HG02852 (cell line): ENCODE results near the gene C21orf58.

Experiments used
- ATAC-seq: cut with Tn5 transposase; IDR thresholded peaks from one replicate; pipeline ENCODE4 v1.9.1; 2021; ENCODE audit warnings: mild to moderate bottlenecking, moderate library complexity; ENCODE audit not compliant: unreplicated experiment

The C21orf58 gene

DNA sequence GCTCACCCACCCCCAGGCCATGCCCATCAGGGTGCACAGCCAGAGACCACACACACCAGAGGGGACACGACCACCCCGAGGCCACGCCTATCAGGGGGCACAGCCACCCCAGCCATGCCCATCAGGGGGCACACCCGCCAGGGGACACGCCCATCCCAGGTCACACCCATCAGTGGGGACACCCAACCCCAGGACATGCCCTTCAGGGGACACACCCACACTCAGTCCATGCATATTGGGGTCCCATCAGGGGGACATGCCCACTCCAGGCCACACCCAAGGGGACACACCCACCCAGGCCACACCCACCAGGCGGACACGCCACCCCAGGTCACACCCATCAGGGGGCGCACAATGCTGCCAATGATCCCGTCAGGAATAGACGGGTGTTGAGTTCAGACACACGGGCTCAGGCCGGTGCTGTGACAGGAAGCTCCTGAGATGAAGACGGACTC, 59.0 kb downstream of the C21orf58 start:
- ATAC-seq = no peak

DNA sequence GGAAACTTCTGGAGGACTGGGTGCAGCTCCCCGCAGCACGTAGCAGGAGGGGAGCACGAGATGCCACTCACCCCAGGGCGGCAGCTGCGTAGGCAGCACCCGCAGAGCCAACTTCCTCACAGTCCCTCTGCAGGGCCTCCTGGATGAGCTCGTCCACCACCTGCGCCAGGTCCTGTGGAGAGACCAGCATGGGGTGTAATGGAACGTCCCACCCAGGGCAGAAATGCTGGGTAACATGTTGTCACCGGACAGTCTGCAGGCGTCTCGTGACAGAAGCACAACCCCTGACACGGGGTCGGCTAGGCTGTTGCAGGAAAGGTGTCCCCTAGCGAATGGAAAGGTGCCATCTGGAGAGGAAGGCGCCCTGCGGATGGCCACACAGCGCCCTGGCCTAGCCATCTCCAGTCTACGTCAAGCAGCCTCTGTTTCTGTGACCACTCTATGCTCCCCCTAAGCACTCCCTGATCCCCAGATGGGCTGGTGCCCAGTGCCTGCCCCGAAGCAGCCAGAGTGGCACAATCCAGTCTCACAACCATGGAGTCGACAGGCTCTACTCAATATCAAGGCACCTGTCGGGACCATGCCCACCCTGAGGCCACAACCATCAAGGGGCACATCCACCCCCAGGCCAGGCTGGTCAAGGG, 59.5 kb downstream of the C21orf58 start:
- no peak for ATAC-seq

DNA sequence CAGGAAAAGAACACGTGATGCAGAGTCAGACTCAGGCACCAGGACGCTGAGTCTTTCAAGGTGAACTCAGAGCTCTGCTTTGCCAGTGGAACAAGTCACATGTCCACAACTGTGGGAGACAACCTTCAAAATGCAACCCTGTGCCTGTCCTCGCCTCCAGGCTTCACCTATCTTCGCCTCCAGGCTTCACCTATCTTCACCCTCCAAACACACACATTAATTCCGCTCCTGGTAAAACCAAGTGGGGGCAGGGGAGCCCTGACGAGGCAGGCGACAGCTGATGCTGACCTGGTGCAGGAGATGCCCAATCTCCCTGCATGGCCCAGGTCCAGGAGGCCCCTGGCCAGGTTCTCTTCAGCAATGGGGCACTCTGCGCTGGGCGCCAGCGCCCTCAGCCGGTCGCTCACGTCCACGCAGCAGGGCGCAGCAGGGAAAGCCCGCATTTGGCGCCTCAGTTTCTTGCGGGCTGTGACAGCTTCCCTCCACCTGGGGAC, 67.1 kb downstream of the C21orf58 start:
- ATAC-seq = no peak

DNA sequence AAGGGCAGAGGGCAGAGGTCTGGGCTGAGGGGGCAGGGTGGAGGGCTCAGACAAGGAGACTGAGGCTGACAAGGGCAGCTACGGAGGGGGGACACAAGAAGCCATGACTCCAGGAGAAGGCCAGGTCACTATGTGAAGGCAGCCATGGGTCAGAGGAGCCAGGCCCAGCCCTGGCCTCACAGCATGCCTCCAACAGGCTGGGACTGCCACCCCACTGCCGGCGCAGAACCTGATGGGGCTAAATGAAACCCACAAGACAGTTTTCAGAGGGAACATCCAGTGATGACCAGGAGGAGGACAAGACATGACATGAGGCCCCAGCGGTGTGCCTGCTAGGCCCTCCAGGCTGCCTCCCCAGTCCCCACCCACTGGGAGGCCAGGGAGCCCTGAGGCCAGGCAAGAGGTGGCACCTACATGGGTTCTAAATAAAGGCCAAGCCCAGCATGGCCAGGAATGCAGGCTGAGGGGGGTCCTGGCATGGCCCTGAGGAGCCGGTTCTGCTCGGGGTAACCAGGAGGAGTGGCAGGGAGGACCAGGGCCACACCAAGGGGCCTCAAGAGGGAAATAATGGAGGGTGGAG, 67.8 kb downstream of the C21orf58 start:
- ATAC-seq = no peak

DNA sequence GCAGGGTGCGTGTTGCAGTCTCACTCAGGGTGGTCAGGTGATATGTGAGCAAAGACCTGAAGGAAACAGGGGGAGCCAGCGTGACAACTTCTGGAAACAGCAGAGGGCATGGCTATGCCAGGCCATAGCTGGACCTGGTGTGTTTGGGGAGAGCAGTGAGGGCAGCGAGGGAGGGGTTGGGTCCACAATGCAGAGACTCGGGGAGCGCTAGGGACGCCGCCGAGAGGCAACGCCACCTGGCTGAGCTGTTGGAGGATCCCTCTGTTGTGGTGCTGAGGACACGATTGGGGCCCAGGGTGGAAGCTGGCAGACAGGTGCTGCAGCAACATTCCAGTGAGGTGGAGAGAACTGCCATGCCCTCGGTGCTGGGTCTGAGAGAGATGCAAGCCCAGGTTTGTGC, 68.5 kb downstream of the C21orf58 start:
- no peak for ATAC-seq

DNA sequence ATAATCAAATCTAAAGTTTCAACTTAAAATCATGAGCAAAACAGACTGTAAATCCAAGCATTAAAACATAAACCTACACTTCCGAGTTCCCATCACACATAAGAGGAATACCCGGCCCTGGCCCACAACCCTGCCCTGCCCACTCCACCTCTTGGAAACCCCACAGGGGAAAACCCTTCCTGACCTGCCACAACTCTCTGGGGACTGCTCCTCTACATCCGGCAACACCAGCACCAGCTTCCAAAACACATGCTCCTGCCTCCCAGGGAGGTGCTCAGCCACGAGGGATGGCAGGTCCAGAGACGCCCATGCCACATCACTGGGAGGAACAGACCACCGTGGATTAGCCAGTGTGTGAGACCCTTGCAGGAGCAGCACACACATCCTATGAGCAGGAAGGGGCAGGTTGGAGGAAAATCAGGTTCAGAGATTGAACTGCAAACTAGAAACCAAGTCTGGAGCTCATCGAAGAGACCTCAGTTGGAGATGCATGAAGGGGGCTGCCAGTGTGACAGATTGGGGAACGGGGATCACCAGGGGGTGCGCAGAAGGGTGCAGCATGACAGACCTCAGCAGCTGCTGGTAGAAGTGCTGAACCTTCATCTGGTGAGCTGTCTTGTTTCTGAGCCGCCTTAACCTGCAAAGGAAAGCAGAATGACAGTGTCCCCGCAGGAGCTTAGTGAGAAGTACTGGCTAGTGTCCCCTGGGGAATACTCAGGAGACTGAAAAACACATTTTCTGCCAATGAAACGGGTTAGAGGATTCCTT, 69.3 kb downstream of the C21orf58 start:
- ATAC-seq = no peak

DNA sequence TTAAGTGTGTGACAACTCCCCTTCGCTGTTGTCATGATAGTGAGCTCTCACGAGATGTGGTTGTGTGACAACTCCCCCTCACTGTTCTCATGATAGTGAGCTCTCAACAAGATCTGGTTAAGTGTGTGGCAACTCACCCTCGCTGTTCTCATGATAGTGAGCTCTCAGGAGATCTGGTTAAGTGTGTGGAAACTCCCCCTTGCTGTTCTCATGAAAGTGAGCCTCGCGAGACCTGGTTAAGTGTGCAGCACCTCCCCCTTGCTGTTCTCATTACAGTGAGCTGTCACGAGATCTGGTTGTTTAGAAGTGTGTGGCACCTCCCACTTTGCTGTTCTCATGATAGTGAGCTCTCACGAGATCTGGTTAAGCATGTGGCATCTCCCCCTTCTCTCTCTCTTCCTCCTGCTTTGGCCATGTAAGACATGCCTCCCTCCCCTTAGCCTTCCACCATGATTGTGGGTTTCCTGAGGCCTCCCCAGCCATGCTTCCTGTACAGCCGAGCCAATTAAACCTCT, 70.0 kb downstream of the C21orf58 start:
- ATAC-seq = no peak

DNA sequence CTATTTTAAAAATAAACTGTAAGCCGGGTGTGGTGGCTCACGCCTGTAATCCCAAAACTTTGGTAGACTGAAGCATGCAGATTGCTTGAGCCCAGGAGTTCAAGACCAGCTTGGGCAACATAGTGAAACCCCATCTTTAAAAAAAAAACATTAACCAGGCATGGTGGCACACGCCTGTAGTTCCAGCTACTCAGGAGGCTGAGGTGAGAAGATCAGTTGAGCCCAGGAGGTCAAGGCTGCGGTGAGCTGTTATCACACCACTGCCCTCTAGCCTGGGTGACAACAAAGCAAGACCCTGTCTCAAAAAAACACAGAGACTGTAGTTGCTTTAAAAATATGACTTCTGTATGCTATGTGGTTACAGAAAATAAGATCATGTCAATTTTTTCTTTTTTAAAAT, 70.8 kb downstream of the C21orf58 start:
- ATAC-seq = no peak
